ENCODE measurements around the gene USP13.

The USP13 gene

GRCh38 chr3:179794355-179794754 is 141.5 kb downstream of the USP13 start:
- DNase-seq (ENCODE audit: low read depth, low spot score) = no peak

- peak; percentile 15 for DNase-seq (ENCODE audit: low read depth, low spot score)
Observed at GRCh38 chr3:179796421-179796820, 143.6 kb downstream of the USP13 start.

GRCh38 chr3:179797192-179797591 is 144.4 kb downstream of the USP13 start:
- peak; percentile 8 for DNase-seq (ENCODE audit: low read depth, low spot score)

- peak; percentile 16 for DNase-seq (ENCODE audit: low read depth, low spot score)
Observed at GRCh38 chr3:179801263-179801662, 148.4 kb downstream of the USP13 start.

GRCh38 chr3:179801856-179802255 is 149.0 kb downstream of the USP13 start:
- DNase-seq (ENCODE audit: low read depth, low spot score) = no peak

GRCh38 chr3:179806177-179806576 is 153.3 kb downstream of the USP13 start:
- DNase-seq (ENCODE audit: low read depth, low spot score) = peak; percentile 8

- DNase-seq (ENCODE audit: low read depth, low spot score) = no peak
Observed at GRCh38 chr3:179807588-179807987, 154.7 kb downstream of the USP13 start.

GRCh38 chr3:179809639-179810038 is 156.8 kb downstream of the USP13 start:
- no peak for DNase-seq (ENCODE audit: low read depth, low spot score)

GRCh38 chr3:179811321-179812095 is 158.7 kb downstream of the USP13 start:
- peak; percentile 82 for DNase-seq (ENCODE audit: low read depth, low spot score)

GRCh38 chr3:179812096-179812382 is 159.2 kb downstream of the USP13 start:
- DNase-seq (ENCODE audit: low read depth, low spot score) = no peak

GRCh38 chr3:179819379-179819778 is 166.5 kb downstream of the USP13 start:
- DNase-seq (ENCODE audit: low read depth, low spot score) = no peak

- DNase-seq (ENCODE audit: low read depth, low spot score) = no peak
Observed at GRCh38 chr3:179822296-179822695, 169.5 kb downstream of the USP13 start.

- DNase-seq (ENCODE audit: low read depth, low spot score) = no peak
Observed at GRCh38 chr3:179825527-179826246, 172.8 kb downstream of the USP13 start.

GRCh38 chr3:179826247-179826637 is 173.4 kb downstream of the USP13 start:
- no peak for DNase-seq (ENCODE audit: low read depth, low spot score)

- no peak for DNase-seq (ENCODE audit: low read depth, low spot score)
Observed at GRCh38 chr3:179828738-179829137, 175.9 kb downstream of the USP13 start.

- DNase-seq (ENCODE audit: low read depth, low spot score) = no peak
Observed at GRCh38 chr3:179829401-179829800, 176.6 kb downstream of the USP13 start.

- DNase-seq (ENCODE audit: low read depth, low spot score) = no peak
Observed at GRCh38 chr3:179832333-179832854, 179.6 kb downstream of the USP13 start.

GRCh38 chr3:179833294-179833693 is 180.5 kb downstream of the USP13 start:
- DNase-seq (ENCODE audit: low read depth, low spot score) = no peak

- DNase-seq (ENCODE audit: low read depth, low spot score) = no peak
Observed at GRCh38 chr3:179837374-179837773, 184.5 kb downstream of the USP13 start.

Measured in astrocyte of the hippocampus (primary cell).